Adipocyte (in vitro differentiated cells): ENCODE data around the gene PLB1.

Experiments
- DNase-seq: peaks from one replicate; pipeline ENCODE4 v3.0.0-alpha.2; 2015; ENCODE audit warnings: low read depth
- H3K27me3 ChIP-seq: replicated peaks from 2 replicates; pipeline ENCODE4 v1.7.0; 2013; ENCODE audit warnings: mild to moderate bottlenecking, low read length, moderate library complexity; ENCODE audit not compliant: control insufficient read depth, insufficient read depth
- H3K36me3 ChIP-seq: 2 replicates; pipeline ENCODE4 v1.7.0; 2013; ENCODE audit warnings: low read length, mild to moderate bottlenecking, moderate library complexity; ENCODE audit not compliant: control insufficient read depth, insufficient read depth, severe bottlenecking
- H3K4me1 ChIP-seq: 2 replicates; pipeline ENCODE4 v1.7.0; 2013; ENCODE audit warnings: mild to moderate bottlenecking, low read length, moderate library complexity; ENCODE audit not compliant: control insufficient read depth, insufficient read depth
- H3K4me3 ChIP-seq: 2 replicates; pipeline ENCODE4 v1.7.0; 2013; ENCODE audit warnings: mild to moderate bottlenecking, low read length, moderate library complexity
- H3K9ac ChIP-seq: 2 replicates; pipeline ENCODE4 v1.7.0; 2013; ENCODE audit warnings: mild to moderate bottlenecking, low read length, moderate library complexity
- H3K9me3 ChIP-seq: 2 replicates; pipeline ENCODE4 v1.7.0; 2013; ENCODE audit warnings: mild to moderate bottlenecking, low read length, moderate library complexity; ENCODE audit not compliant: control insufficient read depth

The PLB1 gene

GRCh38 chr2:28506112-28506910 lies 10.5 kb downstream of the PLB1 start:
- Histone ChIP-seq H3K9me3 (peaks cover 3% of the 10 kb centered on the region), H3K9ac (no peak overlapping the region), H3K27me3 (peaks cover 13% of the 10 kb centered on the region), H3K4me1 (no peaks in the 10 kb centered on the region), H3K36me3 (no peaks in the 10 kb centered on the region), H3K4me3 (no peak overlapping the region)
- DNase-seq: no peak

GRCh38 chr2:28507796-28508764 lies 12.2 kb downstream of the PLB1 start:
- Histone ChIP-seq H3K4me3 (no peak overlapping the region), H3K36me3 (no peaks in the 10 kb centered on the region), H3K4me1 (no peaks in the 10 kb centered on the region), H3K9me3 (peaks cover 8% of the 10 kb centered on the region), H3K27me3 (peaks cover 13% of the 10 kb centered on the region), H3K9ac (no peak overlapping the region)
- DNase-seq: no peak

- Histone ChIP-seq H3K4me1 (no peaks in the 10 kb centered on the region), H3K4me3 (no peak overlapping the region), H3K9ac (no peak overlapping the region), H3K27me3 (peaks cover 19% of the 10 kb centered on the region), H3K9me3 (peaks cover 8% of the 10 kb centered on the region), H3K36me3 (no peaks in the 10 kb centered on the region)
- DNase-seq: no peak
These were observed 13.5 kb downstream of the PLB1 start for GRCh38 chr2:28509361-28509760.

GRCh38 chr2:28510184-28510583 lies 14.3 kb downstream of the PLB1 start:
- H3K9me3 ChIP-seq: peaks cover 8% of the 10 kb centered on the region
- DNase-seq: no peak
- H3K4me1 ChIP-seq: peaks cover 2% of the 10 kb centered on the region

GRCh38 chr2:28511871-28512606 lies 16.2 kb downstream of the PLB1 start:
- Histone ChIP-seq H3K4me1 (peaks cover 3% of the 10 kb centered on the region), H3K9me3 (peaks cover 6% of the 10 kb centered on the region), H3K9ac (no peak overlapping the region), H3K27me3 (peaks cover 27% of the 10 kb centered on the region), H3K4me3 (no peak overlapping the region), H3K36me3 (no peaks in the 10 kb centered on the region)
- DNase-seq: no peak

More at GRCh38 chr2:28510184-28510583, 14.3 kb downstream of the PLB1 start:
- Histone ChIP-seq H3K9ac (no peak overlapping the region), H3K4me3 (no peak overlapping the region), H3K36me3 (no peaks in the 10 kb centered on the region), H3K27me3 (peaks cover 18% of the 10 kb centered on the region)

- Histone ChIP-seq H3K27me3 (peaks cover 31% of the 10 kb centered on the region), H3K36me3 (no peaks in the 10 kb centered on the region), H3K4me3 (no peak overlapping the region), H3K4me1 (peaks cover 3% of the 10 kb centered on the region), H3K9me3 (peaks cover 6% of the 10 kb centered on the region), H3K9ac (no peak overlapping the region)
- DNase-seq: no peak
These were observed 16.7 kb downstream of the PLB1 start for GRCh38 chr2:28512607-28512965.

GRCh38 chr2:28513097-28513496 lies 17.2 kb downstream of the PLB1 start:
- Histone ChIP-seq H3K27me3 (peaks cover 35% of the 10 kb centered on the region), H3K4me1 (peaks cover 3% of the 10 kb centered on the region), H3K9ac (no peak overlapping the region), H3K4me3 (no peak overlapping the region), H3K9me3 (peaks cover 6% of the 10 kb centered on the region), H3K36me3 (no peaks in the 10 kb centered on the region)
- no peak for DNase-seq

GRCh38 chr2:28515176-28515751 lies 19.4 kb downstream of the PLB1 start:
- Histone ChIP-seq H3K4me3 (no peak overlapping the region), H3K9ac (no peak overlapping the region), H3K27me3 (peaks cover 42% of the 10 kb centered on the region), H3K4me1 (peaks cover 3% of the 10 kb centered on the region), H3K36me3 (no peaks in the 10 kb centered on the region), H3K9me3 (peaks cover 6% of the 10 kb centered on the region)
- DNase-seq: no peak

GRCh38 chr2:28516430-28516829 lies 20.6 kb downstream of the PLB1 start:
- H3K4me1 ChIP-seq: peaks cover 3% of the 10 kb centered on the region
- peaks cover 47% of the 10 kb centered on the region for H3K27me3 ChIP-seq
- no peak for DNase-seq
- H3K4me3 ChIP-seq: no peak overlapping the region
- peaks cover 4% of the 10 kb centered on the region for H3K9me3 ChIP-seq
- no peak overlapping the region for H3K9ac ChIP-seq
- H3K36me3 ChIP-seq: no peaks in the 10 kb centered on the region

GRCh38 chr2:28516950-28517349 lies 21.1 kb downstream of the PLB1 start:
- H3K27me3 ChIP-seq: peaks cover 52% of the 10 kb centered on the region
- peaks cover 3% of the 10 kb centered on the region for H3K9me3 ChIP-seq
- H3K9ac ChIP-seq: no peak overlapping the region
- H3K4me3 ChIP-seq: no peak overlapping the region
- no peaks in the 10 kb centered on the region for H3K36me3 ChIP-seq
- peaks cover 3% of the 10 kb centered on the region for H3K4me1 ChIP-seq
- no peak for DNase-seq
